Testis (tissue), 2 donors: ENCODE measurements around the gene CELA2A.

Experiments
- CTCF ChIP-seq, 3 experiments: fragments of 450-650 bp in 2 of 3; fragments of 200-600 bp in 1 of 3; sonication (generic) in 1 of 3; IDR thresholded peaks; one replicate each; pipeline ENCODE4 v1.5.1; 2016 to 2019; ENCODE audit warnings: antibody characterized with exemption in 3 of 3, mild to moderate bottlenecking in 2 of 3, moderate library complexity in 1 of 3
- POLR2A ChIP-seq: fragments of 450-650 bp; IDR thresholded peaks from one replicate; pipeline ENCODE4 v1.6.1; 2017; ENCODE audit warnings: antibody characterized with exemption, mild to moderate bottlenecking, moderate library complexity

- TF ChIP-seq CTCF (IDR thresholded peaks at IDR 0.05) (no peak), POLR2A (no peak)
Observed at GRCh38 chr1:15425521-15425920, 31.0 kb upstream of the CELA2A start.
